GM12892 (cell line): ENCODE data around the gene CSF1.

Source experiments
- POLR2A ChIP-seq: IDR thresholded peaks from 2 replicates; pipeline ENCODE4 v1.6.1; 2011; ENCODE audit warnings: low read depth, low read length, control low read depth
- POLR2AphosphoS5 ChIP-seq: IDR thresholded peaks from 2 replicates; pipeline ENCODE4 v1.6.1; 2011; ENCODE audit warnings: low read depth, low read length, control low read depth
- TAF1 ChIP-seq: IDR thresholded peaks from 2 replicates; pipeline ENCODE4 v1.6.1; 2011; ENCODE audit warnings: low read depth, mild to moderate bottlenecking, control low read depth, low read length, borderline replicate concordance

DNA sequence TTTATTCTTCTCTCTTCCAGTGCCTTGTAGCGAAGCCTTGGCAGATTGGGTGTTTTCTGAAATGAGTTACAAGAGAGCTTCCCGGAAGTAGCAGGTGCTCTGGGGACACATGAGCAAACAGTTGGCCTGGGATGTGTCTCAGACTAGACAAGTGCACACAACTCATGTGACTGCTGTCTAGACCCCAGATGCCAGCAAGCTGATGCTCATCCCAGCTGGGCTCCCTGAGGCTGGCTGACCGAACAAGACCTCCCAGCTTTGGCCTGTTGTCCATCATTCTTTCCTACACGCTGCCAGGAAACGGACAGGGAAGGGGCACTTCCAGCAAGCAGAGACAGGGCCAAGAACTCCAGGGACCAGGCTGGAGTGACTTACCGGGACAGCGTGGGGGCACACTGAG, 18.7 kb upstream of the CSF1 start:
- TF ChIP-seq POLR2AphosphoS5: no peak
- TF ChIP-seq POLR2A: no peak
- TF ChIP-seq TAF1: no peak
